ENCODE measurements around the gene LRTM2. TPM values are rescaled to one million over a fixed set of nuclear protein-coding genes. Genes with fewer than 3 reads are reported as not detected.

Gene LRTM2
- total and polyA plus RNA-seq, 9 of the 15 experiments (the other 6 are each of a cell fraction or from before 2014, with no cell fraction given): 0.09 TPM; not detected in 8

DNA sequence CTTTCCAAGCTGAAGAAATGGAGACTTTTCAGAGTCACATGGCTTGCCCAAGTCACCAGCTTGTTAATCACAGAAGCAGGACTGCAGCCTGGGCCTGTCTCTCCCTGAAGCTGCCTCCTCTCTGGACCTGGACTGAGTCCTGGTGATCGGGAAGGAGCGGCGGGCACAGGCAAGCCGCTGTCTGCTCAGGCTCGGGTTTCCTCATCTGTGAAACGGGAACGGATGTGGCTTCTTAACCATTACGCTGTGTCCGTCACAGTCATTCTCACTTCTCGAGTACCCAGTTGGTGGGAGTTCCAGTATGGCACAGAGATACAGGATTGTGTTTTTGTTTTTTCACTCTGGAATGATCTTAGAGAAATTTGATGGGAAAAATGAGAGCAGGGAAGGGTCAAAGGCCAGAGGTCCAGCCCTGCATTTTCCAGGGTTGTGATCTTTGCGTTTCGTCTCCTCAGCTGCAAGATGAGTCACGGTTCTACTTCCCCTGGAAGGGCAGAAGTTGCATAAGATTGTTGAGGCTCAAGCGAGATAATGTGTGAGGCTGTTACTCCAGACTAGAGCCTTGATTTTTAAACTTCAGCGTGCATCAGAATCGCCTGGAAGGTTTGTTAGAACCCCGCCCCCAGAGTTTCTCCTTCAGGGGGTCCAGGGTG lies 7.6 kb upstream of the LRTM2 start (continued):
- TF ChIP-seq, protein P1, sequence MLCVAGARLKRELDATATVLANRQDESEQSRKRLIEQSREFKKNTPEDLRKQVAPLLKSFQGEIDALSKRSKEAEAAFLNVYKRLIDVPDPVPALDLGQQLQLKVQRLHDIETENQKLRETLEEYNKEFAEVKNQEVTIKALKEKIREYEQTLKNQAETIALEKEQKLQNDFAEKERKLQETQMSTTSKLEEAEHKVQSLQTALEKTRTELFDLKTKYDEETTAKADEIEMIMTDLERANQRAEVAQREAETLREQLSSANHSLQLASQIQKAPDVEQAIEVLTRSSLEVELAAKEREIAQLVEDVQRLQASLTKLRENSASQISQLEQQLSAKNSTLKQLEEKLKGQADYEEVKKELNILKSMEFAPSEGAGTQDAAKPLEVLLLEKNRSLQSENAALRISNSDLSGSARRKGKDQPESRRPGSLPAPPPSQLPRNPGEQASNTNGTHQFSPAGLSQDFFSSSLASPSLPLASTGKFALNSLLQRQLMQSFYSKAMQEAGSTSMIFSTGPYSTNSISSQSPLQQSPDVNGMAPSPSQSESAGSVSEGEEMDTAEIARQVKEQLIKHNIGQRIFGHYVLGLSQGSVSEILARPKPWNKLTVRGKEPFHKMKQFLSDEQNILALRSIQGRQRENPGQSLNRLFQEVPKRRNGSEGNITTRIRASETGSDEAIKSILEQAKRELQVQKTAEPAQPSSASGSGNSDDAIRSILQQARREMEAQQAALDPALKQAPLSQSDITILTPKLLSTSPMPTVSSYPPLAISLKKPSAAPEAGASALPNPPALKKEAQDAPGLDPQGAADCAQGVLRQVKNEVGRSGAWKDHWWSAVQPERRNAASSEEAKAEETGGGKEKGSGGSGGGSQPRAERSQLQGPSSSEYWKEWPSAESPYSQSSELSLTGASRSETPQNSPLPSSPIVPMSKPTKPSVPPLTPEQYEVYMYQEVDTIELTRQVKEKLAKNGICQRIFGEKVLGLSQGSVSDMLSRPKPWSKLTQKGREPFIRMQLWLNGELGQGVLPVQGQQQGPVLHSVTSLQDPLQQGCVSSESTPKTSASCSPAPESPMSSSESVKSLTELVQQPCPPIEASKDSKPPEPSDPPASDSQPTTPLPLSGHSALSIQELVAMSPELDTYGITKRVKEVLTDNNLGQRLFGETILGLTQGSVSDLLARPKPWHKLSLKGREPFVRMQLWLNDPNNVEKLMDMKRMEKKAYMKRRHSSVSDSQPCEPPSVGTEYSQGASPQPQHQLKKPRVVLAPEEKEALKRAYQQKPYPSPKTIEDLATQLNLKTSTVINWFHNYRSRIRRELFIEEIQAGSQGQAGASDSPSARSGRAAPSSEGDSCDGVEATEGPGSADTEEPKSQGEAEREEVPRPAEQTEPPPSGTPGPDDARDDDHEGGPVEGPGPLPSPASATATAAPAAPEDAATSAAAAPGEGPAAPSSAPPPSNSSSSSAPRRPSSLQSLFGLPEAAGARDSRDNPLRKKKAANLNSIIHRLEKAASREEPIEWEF (CRISPR knock-in tag; IDR thresholded peaks at IDR 0.05): no peak
- TF ChIP-seq, protein P2, sequence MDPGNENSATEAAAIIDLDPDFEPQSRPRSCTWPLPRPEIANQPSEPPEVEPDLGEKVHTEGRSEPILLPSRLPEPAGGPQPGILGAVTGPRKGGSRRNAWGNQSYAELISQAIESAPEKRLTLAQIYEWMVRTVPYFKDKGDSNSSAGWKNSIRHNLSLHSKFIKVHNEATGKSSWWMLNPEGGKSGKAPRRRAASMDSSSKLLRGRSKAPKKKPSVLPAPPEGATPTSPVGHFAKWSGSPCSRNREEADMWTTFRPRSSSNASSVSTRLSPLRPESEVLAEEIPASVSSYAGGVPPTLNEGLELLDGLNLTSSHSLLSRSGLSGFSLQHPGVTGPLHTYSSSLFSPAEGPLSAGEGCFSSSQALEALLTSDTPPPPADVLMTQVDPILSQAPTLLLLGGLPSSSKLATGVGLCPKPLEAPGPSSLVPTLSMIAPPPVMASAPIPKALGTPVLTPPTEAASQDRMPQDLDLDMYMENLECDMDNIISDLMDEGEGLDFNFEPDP (CRISPR knock-in tag; IDR thresholded peaks at IDR 0.05): no peak
- TF ChIP-seq NFE2 (IDR thresholded peaks at IDR 0.05; ENCODE audit: low read depth): peak; percentile 48; the same call in 1 of the 2 replicates
- TF ChIP-seq MXI1 (IDR thresholded peaks at IDR 0.05; ENCODE audit: low read depth, low read length): no peak
- TF ChIP-seq ZFP30 (CRISPR knock-in tag; IDR thresholded peaks at IDR 0.05; ENCODE audit: borderline replicate concordance): no peak
- TF ChIP-seq, protein P3, sequence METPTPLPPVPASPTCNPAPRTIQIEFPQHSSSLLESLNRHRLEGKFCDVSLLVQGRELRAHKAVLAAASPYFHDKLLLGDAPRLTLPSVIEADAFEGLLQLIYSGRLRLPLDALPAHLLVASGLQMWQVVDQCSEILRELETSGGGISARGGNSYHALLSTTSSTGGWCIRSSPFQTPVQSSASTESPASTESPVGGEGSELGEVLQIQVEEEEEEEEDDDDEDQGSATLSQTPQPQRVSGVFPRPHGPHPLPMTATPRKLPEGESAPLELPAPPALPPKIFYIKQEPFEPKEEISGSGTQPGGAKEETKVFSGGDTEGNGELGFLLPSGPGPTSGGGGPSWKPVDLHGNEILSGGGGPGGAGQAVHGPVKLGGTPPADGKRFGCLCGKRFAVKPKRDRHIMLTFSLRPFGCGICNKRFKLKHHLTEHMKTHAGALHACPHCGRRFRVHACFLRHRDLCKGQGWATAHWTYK (CRISPR knock-in tag; IDR thresholded peaks at IDR 0.05): no peak
- TF ChIP-seq RBFOX2 (IDR thresholded peaks at IDR 0.05; ENCODE audit: low read depth, low read length): no peak
- TF ChIP-seq, protein P4, sequence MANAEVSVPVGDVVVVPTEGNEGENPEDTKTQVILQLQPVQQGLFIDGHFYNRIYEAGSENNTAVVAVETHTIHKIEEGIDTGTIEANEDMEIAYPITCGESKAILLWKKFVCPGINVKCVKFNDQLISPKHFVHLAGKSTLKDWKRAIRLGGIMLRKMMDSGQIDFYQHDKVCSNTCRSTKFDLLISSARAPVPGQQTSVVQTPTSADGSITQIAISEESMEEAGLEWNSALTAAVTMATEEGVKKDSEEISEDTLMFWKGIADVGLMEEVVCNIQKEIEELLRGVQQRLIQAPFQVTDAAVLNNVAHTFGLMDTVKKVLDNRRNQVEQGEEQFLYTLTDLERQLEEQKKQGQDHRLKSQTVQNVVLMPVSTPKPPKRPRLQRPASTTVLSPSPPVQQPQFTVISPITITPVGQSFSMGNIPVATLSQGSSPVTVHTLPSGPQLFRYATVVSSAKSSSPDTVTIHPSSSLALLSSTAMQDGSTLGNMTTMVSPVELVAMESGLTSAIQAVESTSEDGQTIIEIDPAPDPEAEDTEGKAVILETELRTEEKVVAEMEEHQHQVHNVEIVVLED (CRISPR knock-in tag; IDR thresholded peaks at IDR 0.05): no peak
- no peak for TF ChIP-seq CREB1 (IDR thresholded peaks at IDR 0.05)
- peak; percentile 30; the same call in 1 of the 2 replicates for TF ChIP-seq CREB1 (CRISPR knock-in tag; IDR thresholded peaks at IDR 0.05)
- TF ChIP-seq ZNF263 (CRISPR knock-in tag; IDR thresholded peaks at IDR 0.05; ENCODE audit: borderline replicate concordance): no peak
- no peak for TF ChIP-seq SNIP1 (IDR thresholded peaks at IDR 0.05; ENCODE audit: low read depth)
- TF ChIP-seq, protein P5, sequence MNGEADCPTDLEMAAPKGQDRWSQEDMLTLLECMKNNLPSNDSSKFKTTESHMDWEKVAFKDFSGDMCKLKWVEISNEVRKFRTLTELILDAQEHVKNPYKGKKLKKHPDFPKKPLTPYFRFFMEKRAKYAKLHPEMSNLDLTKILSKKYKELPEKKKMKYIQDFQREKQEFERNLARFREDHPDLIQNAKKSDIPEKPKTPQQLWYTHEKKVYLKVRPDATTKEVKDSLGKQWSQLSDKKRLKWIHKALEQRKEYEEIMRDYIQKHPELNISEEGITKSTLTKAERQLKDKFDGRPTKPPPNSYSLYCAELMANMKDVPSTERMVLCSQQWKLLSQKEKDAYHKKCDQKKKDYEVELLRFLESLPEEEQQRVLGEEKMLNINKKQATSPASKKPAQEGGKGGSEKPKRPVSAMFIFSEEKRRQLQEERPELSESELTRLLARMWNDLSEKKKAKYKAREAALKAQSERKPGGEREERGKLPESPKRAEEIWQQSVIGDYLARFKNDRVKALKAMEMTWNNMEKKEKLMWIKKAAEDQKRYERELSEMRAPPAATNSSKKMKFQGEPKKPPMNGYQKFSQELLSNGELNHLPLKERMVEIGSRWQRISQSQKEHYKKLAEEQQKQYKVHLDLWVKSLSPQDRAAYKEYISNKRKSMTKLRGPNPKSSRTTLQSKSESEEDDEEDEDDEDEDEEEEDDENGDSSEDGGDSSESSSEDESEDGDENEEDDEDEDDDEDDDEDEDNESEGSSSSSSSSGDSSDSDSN (IDR thresholded peaks at IDR 0.05; ENCODE audit: borderline replicate concordance in 1 of 2, low read depth in 2 of 2, low read length in 2 of 2): 0 out of 4 replicates have a peak, but pooled peaks of 1 of the 2 experiments have one; percentile 9
- no peak for TF ChIP-seq PTBP1 (IDR thresholded peaks at IDR 0.05; ENCODE audit: low read depth, low read length)
- TF ChIP-seq CREBBP (IDR thresholded peaks at IDR 0.05; ENCODE audit: low read depth, low read length): no peak
- 0 out of 2 replicates have a peak, but pooled peaks have one; percentile 50 for TF ChIP-seq RNF2 (IDR thresholded peaks at IDR 0.05)

Measured in K562 (cell line).